HG03039 (cell line): ENCODE measurements around the gene DPY30.
A peak's percentile ranks its signal among the peaks of the same experiment; 100 is the strongest.
"Not testable (repeated sequence)": the region's sequence is repeated elsewhere in the genome, so short reads cannot be mapped to it uniquely, and the experiment has no call there.

Source experiments
- ATAC-seq: cut with Tn5 transposase; IDR thresholded peaks from one replicate; pipeline ENCODE4 v1.9.1; 2021; ENCODE audit warnings: mild to moderate bottlenecking, moderate library complexity; ENCODE audit not compliant: unreplicated experiment

DPY30 gene

DNA sequence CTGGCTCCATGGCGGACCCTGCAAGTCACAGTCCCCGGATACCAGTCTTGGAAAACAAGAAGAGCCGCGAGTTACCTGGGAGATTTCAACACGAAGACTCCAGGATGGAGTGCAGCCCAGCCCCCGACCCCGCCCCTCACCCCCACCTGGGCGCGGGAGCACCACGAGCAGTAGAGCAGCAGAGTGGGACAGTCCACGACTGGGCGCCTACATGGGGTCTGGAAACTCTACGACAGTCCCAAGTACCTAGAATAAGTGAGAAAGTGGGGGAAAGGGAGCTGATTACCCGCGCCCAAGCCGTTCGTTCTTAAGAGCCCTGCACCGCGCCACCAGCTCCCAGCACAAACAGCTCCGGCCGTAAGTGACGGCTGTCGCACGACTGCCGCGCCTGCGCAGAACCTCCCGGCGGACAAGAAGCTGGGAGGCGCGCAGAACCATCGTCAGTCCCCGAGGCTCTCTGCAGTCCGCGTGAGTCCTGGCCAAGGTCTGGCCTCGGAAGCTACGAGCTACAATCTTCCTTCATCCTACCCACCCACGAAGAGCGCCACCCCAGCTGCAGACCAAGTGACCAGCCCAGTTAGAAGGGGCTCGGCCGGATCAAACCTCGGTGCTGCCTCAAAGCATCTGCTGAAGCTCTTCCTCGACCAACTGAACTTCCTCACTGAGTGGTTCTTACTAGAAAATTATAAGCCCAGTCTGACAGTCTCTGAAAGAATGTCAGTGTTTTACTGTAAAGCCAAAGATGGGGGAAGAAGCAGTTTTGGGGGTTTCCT lies at the start of gene DPY30:
TSS of gene DPY30 (minus strand) at position 359 of the 773 bp plus-strand sequence. CDS start at position 10, 349 bp downstream.
- peak; percentile 86 for ATAC-seq

DNA sequence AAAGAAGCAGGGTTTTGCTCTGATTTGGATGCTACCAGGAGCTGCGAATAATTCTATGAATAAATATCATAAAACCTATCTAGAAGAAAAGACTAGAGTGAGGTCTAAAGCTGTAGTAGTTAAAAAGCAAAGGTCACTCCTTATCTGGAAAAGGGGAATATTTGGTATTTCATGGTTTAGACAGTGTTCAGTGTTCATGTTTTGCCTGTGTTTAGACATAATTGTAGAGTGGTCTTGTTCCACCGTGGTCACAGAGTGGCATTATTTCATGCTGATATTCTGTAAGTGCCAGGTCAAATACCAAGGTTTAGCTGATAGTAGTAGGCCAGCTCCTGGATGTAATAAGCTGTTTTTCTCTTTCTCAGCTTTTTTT lies 34.5 kb upstream of the DPY30 start:
- no peak for ATAC-seq

DNA sequence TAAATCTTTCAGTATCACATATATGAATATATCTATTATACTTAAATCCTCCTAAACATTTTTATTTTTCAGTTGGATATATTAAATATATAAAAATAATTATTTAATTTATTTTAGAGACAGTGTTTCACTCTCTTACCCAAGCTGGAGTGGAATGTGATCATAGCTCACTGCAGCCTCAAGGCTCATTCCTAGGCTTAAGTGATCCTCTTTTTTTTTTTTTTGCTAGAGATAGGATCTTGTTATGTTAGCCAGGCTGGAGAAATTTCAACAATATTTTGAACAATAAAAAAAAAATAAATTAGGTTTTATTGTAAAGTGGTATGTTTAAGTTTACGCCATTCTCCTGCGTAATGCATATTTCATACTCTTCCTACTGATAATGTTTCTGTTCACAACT lies 27.9 kb upstream of the DPY30 start:
- no peak for ATAC-seq

DNA sequence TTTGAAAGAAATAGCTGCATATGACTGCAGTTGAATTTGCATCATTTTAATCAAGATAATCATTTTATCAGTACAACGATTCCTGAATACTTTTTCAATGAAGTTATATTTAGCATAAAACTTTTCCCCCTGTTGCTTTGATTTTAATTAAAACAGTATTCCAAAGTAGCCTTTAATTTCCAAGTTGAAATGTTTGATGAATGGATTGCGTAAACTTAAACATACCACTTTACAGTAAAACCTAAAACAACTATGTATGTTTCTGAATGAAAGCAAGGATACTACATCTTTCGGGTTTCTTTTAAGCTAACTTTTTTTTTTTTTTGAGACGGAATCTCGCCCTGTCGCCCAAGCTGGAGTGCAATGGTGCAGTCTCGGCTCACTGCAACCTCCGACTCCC lies 25.1 kb upstream of the DPY30 start:
- no peak for ATAC-seq

DNA sequence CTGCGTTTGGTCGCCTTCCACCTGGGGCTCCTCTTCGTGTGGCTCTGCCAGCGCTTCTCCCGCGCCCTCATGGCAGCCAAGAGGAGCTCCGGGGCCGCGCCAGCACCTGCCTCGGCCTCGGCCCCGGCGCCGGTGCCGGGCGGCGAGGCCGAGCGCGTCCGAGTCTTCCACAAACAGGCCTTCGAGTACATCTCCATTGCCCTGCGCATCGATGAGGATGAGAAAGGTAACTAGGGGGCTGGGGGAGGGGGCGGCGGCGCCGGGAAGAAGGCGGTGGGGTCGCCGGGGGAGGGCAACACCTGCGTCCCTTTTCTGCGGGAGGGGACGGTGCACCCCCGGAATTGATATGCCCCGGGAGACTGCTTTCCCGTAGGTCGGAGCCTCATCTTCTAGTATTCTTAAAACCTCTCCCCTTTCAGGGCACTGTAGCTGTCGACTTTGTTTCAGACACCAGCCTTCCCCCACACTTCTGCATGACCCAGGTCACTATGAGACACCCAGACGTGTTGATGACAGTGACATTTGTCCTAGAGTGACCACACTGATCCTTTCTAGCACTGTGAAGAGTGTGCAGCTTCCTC lies 24.5 kb upstream of the DPY30 start:
- ATAC-seq, result no peak

DNA sequence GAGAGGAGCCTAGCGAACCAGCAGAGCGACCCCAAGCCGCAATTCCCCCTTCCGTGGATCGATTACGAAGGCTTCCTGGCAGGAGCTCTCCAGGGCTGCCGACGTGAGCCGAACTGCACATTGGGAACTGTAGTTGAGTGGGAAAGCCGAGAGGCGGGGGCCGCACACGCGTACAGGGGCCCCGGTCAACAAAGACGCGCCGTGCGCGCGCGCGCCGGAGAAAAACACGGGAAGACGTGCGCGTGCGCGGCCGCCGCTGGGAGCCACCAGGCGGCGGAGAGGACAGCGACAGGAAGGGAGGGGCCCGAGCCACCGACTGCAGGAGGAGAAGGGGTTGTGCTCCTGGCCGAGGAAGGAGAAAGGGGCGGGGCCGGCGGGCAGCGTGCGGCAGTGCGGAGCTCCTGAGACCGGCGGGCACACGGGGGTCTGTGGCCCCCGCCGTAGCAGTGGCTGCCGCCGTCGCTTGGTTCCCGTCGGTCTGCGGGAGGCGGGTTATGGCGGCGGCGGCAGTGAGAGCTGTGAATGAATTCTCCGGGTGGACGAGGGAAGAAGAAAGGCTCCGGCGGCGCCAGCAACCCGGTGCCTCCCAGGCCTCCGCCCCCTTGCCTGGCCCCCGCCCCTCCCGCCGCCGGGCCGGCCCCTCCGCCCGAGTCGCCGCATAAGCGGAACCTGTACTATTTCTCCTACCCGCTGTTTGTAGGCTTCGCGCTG lies 23.9 kb upstream of the DPY30 start, which contains the start of gene SPAST:
TSS of gene SPAST (plus strand) at position 247 of the 711 bp plus-strand sequence. CDS start at position 523, 276 bp downstream.
- ATAC-seq, result peak; percentile 94

DNA sequence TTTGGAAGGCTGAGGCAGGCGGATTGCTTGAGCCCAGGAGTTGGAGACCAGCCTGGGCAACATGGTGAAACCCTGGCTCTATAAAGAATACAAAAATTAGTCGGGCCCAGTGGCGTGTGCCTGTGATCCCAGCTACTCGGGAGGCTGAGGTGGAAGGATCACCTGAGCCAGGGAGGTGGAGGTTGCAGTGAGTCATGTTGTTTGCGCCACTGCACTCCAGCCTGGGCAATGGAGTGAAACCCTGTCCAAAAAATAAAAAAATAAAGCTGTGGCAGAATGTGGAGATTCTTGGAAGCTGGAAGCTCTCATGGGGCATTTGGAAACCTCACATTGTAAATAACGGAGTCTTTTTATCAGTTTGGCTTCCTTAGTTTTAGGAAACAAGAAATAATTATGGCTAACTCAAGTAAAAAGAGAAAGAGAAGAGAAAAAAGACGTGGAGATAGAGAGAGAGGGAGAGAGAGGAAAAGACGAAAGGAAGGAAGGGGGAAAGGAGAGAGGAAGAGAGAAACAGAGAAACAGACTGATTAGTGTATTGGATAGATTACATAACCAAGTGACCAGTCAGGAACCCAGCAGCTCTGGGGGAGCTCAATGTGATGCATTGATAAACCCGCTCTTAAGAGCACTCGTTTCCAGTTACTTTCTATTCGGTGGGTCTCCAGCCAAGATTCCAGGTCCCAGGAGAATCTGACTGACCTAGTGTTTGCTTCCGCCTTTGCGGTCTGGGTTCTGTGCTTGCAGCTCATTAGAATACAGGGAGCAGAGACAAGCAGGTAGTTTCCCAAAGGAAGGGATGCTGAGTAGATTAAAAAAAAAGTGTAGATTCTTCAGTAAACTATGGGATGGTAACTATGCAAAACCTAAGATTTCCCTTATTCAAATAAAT lies 22.6 kb upstream of the DPY30 start:
- no peak for ATAC-seq

DNA sequence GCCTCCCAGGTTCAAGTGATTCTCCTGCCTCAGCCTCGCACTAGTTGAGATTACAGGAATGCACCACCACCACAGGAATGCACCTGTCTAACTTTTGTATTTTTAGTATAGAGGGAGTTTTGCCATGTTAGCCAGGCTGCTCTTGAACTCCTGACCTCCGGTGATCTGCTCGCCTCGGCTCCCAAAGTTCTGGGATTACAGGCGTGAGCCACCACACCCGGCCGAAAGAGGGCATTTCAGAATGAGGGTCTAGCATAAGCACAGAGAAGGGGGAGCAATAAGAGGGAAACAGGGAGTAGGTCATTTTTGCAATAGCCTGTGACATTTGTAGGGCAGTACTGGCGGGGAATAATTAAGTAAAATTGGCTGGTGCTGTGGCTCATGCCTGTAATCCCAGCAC lies 21.8 kb upstream of the DPY30 start:
- no peak for ATAC-seq

DNA sequence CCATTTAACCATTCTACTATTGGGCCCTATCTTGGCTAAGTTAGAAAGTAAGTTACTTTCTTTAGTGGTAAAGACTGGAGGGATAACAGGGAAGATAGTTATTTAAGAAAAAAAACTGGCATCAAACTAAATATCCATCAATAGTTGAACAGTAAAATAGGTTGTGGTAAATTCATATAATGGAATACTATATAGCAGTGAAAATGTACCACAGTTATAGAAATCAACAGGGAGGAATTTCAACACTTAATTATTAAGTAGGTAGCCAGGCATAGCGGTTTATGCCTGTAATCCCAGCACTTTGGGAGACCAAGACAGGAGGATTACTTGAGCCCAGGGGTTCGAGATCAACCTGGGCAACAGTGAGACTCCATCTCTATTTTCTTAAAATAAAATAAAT lies 20.7 kb upstream of the DPY30 start:
- no peak for ATAC-seq

DNA sequence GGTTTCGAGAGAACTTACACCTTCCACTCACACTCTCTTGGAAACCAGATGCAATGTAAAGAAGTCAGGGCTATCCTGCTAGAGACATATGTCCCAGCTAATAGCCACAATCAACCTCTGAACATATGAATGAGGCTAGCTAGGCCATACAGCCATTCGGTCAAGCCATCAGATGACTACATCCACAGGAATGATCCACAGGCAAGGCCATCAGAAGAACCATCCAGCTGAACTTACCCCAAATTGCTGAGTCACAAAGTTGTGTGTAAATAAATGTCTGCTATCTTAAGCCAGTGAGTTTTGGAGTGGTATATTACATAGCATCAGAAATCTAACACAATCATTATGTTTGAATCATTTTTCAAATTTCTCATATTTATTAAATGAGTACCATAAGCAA lies 18.5 kb upstream of the DPY30 start:
- no peak for ATAC-seq

DNA sequence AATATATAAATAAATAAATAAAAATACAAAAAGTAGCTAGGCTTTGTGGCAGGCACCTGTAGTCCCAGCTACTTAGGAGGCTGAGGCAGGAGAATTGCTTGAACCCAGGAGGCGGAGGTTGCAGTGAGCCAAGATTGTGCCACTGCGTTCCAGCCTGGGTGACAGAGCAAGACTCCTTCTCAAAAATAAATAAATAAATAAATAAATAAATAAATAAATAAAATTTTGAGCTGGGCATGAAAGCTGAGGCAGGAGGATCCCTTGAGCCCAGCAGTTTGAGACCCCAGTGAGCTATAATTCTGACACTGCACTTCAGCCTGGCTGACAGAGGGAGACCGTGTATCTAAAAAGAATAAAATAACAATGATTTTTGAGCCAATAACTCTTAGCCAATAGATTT lies 15.0 kb upstream of the DPY30 start:
- ATAC-seq, result not testable (repeated sequence)

DNA sequence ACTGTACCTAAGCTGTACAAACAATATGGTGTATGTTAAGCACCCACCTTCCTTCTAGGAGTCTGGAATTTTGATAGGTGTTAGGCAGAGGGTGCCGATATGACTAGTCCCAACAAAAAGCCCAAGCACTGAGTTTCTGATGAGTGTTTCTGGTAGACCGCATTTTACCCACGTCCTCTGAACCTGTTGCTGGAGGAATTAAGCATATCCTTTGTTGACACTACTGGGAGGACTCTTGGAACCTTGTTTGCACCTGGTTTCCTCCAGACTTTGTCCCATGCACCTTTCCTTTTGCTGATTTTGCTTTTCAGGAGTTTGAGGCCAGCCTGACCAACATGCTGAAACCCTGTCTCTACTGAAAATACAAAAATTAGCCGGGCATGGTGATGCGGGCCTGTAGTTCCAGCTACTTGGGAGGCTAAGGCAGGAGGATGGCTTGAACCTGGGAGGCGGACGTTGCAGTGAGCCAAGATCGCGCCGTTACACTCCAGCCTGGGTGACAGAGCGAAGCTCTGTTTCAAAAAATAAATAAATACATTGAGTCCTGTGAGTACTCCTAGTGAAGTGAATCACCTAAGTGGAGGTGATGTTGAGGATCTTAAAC lies 12.3 kb upstream of the DPY30 start:
- ATAC-seq, result no peak

DNA sequence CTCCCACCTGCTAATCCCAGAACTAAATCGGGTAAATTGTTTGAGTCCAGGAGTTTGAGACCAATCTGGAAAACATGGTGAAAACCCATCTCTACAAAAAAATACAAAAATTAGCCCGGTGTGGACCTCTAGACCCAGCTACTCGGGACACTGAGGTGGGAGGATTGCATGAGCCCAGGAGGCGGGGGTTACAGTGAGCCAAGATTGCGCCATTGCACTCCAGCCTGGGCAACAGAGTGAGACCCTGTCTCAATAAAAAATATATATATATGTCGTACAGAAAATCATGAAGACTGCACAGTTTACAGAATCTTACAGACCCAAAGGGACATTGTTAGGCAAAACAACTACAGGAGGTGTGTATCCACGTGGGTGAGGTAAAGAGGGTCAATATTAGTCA lies 4.0 kb upstream of the DPY30 start:
- ATAC-seq, result no peak

DNA sequence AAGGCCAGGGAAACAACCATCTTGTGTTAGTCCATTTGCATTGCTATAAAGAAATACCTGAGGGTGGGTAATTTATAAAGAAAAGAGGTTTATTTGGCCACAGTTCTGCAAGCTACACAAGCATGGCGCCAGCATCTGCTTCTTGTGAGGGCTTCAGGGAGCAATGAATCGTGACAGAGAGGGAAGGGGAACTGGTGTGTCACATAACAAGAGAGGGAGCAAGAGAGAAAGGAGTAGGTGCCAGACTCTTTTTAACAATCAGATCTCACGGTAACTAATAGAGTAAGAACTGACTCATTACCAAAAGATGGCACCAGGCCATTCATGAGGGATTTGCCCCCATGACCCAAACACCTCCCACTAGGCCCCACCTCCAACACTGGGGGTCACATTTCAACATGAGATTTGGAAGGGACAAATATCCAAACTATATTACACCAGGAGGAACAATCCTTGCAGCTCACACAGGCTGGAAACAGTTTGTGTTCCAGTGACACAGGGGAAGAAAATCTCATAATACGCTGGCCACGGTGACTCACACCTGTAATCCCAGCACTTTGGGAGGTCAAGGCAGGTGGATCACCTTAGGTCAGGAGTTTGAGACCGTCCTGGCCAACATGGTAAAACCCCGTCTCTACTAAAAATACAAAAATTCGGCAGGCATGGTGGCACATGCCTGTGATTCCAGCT lies 5.3 kb downstream of the DPY30 start:
- not testable (repeated sequence) for ATAC-seq

DNA sequence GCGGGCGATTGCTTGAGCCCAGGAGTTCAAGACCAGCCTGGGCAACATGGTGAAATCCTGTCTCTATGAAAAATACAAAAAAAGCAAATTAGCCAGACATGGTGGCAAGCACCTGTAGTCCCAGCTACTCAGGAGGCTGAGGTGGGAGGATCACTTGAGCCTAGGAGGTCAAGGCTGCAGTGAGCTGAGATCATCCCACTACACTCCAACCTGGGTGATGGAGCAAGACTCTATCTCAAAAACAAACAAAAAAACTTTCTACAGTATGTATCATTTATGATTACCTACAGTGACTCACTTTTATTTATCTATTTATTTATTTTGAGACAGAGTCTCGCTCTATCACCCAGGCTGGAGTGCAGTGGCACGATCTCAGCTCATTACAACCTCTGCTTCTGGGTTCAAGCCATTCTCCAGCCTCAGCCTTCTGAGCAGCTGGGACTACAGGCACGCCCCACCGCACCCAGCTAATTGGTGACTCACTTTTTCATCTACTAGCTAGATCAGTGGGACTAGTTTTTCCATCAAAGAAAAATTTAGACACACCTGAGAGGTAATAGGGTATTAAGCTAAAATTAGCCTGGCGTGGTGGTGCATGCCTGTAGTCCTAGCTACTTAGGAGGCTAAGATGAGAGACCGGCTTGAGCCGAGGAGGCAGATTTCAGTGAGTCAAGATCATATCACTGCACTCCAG lies 20.7 kb downstream of the DPY30 start:
- ATAC-seq, result not testable (repeated sequence)

DNA sequence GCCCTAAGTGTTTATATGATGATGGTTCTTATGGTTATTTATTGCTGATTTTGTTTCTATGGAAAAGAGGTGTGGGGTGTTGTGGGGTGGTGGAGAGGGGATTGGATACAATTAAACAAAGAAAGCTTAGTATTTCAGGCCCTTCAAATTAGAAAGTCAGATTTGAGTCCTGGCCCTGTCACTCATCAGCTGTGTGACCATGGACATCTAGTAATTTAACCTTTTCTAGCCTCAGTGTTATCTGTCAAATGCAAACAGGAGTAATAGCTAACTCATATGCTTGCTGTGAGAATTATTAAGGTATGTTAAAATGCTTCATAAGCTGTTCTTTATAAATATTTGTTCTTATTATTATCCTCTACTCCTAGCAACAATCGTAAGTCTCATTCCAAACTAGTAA lies 26.7 kb downstream of the DPY30 start:
- no peak for ATAC-seq

DNA sequence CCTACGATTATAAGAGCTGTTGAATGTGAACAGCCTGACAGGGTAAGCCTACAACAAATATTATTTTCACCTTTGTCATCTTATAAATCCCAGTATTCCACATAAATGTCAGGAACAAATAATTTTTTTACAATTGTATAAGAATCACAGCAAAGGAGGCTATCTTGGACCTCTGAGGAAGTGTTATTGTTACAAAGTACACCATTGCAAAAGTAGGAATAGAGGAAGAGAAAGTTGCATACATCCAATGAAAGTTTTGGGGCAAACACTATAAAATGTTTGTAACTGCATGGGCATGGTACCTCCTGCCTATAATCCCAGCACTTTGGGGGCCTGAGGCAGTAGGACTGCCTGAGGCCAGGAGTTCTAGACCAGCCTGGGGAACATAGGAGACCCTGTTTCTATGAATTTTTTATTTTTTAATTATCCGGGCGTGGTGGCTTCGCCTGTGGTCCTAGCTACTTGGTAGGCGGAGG lies 28.1 kb downstream of the DPY30 start:
- ATAC-seq, result no peak

DNA sequence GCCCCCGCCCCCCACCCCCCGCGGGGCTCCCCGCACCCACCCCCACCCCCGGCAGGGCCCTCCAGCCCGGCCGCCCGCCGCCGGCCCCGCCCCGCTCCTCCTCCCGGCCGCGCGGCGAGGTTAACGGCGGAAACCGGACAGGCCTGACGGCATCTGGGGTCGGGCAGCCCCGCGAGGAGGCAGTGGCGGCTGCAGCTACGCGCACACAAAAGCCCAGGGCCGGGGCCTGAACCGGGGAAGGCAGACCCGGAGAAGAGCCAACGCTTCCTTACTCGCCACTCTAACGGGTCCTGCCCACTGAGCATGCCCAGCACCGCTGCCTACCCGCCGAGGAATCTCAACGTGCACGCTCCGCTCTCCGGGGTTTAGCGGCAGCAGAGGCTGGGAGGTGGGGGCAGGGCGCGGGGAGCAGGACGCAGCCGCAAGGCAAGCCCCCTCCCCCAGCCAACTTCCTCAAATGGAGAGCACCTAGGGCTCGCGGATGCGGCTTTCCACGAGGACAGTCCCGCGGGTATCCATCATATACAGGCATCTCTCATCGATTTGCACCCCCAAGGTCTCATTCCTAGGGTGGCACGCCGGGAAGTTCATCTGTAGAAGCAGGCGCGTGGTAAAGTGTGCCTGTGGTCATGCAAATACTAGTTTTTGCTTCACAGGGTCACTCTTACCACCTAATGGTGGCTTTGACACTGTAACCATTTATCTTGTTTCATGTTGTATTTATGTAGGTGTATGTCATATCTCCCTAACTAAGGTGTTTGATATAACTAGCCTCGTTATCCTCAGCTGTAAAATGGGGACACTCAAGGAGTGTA lies 28.7 kb downstream of the DPY30 start, which contains the start of gene MEMO1:
TSS of gene MEMO1 (minus strand) at position 339 of the 815 bp plus-strand sequence. CDS start 761 bp downstream, outside the sequence.
- ATAC-seq, result peak; percentile 55
